GM21825 (cell line): ENCODE results near the gene GP5.

Experiments used
- ATAC-seq: cut with Tn5 transposase; IDR thresholded peaks from one replicate; pipeline ENCODE4 v1.9.1; 2021; ENCODE audit warnings: mild to moderate bottlenecking, moderate library complexity; ENCODE audit not compliant: unreplicated experiment

GP5 gene

DNA sequence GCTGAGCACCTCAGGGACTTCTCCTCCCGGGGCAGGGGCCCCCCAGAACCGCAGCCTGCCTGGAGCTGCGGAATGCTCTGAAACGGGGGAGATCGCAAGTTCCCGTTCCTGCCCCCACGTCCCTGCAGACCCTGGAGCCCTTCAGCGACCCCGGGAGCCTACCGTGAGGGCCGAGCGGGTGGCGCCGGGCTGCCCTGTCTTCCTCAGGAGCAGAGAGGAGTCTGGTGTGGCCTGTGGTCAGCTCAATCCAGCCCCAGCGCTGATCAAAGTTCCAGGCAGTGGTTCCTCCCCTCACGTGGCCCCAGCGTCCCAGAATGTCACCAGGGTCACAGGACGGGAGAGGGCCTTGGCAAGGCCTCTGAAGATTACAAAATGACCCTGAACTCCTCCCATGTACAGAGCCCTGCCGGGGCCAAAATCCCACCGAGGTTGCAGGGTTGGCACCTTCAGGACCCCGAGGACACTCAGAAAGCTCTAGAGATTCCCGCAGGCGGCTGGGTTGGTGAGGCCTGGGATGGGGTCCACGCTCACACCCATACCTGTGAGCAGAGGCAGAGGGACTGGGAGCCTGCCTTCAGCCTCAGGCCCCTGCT lies 47.9 kb downstream of the GP5 start, which contains the start of gene CPN2:
TSS of gene CPN2 (minus strand) at position 249 of the 593 bp plus-strand sequence. CDS start 8,626 bp downstream, outside the sequence.
- no peak for ATAC-seq

DNA sequence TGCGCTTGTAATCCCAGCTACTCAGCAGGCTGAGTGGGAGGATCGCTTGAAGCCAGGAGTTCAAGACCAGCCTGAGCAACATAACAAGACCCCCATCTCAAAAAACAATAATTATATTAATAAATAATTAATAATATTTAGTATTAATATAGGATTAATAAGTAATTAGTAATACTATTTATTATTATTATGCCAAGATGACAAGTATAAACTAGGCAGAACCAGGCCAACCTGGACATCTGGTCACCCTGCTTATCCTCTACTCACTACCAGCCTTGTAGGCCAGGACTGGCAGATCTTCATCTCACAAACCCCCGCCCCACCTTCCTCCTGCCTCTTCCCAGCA lies 48.4 kb downstream of the GP5 start:
- ATAC-seq, result no peak

GRCh38 chr3:194348354-194348753 lies 50.7 kb downstream of the GP5 start:
- no peak for ATAC-seq

DNA sequence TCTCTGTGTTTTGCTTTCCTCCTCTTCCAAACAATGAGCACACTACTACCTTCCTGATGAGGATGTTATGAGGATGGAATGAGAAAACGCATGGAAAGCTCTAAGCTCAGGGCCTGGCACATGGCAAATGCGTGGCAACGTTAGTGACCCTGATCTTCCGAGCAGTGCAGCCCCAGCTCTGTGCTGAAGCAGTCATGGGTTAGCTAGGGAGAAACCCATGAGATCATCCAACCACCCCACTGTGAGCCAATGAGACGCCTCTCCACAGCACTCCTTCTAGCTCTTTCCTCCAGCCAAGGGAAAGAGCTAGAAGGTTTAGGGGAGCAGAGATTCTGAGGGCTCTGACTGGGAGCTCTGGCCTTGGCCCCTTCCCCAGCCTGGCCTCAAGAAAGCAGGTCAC lies 52.4 kb downstream of the GP5 start:
- no peak for ATAC-seq

- ATAC-seq, result no peak
Observed at GRCh38 chr3:194346035-194346434, 53.0 kb downstream of the GP5 start.
